ENCODE measurements around the gene TRPM7. TPM values are rescaled to one million over a fixed set of nuclear protein-coding genes. Genes with fewer than 3 reads are reported as not detected.
"Not testable (repeated sequence)": the region's sequence is repeated elsewhere in the genome, so short reads cannot be mapped to it uniquely, and the experiment has no call there.

TRPM7 gene
- polyA plus RNA-seq, 4 donors: 39.2 to 53.4 (median 45.7) TPM

- no peak for DNase-seq (ENCODE audit: low read depth in 4 of 4, low spot score in 3 of 4)
Measured at GRCh38 chr15:50576166-50576565, 110.4 kb downstream of the TRPM7 start.

- not testable (repeated sequence) for DNase-seq (ENCODE audit: low read depth in 4 of 4, low spot score in 3 of 4)
Measured at GRCh38 chr15:50573842-50574241, 112.8 kb downstream of the TRPM7 start.

GRCh38 chr15:50563756-50564155 is 122.8 kb downstream of the TRPM7 start:
- DNase-seq (ENCODE audit: low read depth in 4 of 4, low spot score in 3 of 4): no peak

DNA sequence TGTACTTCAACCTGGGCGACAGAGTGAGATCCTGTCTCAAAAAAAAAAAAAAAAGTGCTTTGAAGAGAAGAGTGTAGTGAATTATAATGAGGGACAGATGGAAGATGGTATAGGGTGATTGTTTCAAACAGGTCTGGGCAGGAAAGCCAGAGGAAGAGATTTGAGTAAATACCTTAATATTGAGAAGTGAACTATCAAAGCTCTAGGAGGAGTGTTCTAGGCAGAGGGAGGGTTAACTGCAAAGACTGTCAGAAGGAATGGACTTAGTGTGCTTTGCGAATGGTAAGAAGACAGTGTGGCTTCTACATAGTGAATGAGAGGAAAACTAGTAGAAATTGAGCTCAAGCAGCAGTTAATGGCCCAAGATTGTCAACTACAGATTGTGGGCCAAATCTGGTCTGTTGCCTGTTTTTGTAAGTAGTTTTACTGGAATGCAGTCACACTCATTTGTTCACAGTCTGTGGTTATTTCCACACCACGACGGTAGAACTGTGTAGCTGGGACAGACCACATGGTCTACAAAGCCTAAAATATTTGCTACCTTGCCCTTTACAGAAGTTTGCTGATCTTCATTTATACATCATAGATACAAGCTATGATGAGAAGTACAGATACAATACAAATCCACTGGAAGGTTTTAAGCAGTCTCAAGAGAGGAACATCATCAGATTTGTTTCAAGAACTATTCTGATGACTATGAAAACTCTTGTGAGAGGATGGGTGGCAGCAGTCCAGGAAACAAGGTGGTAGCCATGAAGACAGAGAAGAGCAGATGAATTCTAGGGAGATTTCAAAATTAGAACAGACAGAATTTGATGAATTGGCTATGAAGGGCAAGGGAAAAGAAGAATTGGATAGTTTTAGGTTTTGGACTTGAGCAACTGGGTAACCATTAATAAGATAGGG is 123.6 kb downstream of the TRPM7 start:
- DNase-seq (ENCODE audit: low read depth in 4 of 4, low spot score in 3 of 4): no peak

GRCh38 chr15:50558012-50558411 is 128.6 kb downstream of the TRPM7 start:
- DNase-seq (ENCODE audit: low read depth in 4 of 4, low spot score in 3 of 4): no peak

DNA sequence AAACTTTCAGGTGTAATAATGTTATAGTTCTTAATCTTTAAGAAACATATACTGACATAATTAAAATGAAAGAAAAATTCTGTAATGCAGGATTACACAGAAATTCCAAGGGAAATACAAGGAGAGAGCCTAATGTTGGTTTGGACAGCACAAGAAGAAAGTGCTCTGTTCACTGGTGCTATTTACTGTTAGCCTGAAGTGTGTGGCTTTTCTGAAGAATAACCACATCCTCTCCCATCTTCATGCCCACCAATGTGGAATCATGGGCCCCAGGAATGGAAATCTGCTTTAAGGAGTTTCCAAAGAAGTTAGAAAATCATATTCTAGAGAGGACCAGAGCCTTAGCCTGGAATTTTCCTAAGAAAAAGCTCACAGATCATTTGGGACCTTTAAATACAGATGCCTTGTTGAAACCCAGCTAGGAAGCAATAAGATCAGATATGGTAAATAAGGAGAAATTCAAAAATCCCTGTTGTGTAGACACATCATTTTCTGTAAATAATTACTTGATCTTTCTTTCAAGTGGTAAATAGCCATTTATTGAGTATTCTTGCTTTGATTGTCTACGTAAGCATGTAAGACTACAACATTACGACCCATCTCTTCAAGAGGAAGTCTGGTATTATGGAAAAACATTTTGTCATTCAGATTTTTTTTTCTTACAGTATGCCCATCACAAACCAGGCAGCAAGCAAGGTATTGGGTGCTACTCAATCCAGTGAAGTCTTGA is 129.8 kb downstream of the TRPM7 start:
- no peak for DNase-seq (ENCODE audit: low read depth in 4 of 4, low spot score in 3 of 4)

- DNase-seq (ENCODE audit: low read depth in 4 of 4, low spot score in 3 of 4): no peak
Measured at GRCh38 chr15:50552238-50552637, 134.4 kb downstream of the TRPM7 start.

DNA sequence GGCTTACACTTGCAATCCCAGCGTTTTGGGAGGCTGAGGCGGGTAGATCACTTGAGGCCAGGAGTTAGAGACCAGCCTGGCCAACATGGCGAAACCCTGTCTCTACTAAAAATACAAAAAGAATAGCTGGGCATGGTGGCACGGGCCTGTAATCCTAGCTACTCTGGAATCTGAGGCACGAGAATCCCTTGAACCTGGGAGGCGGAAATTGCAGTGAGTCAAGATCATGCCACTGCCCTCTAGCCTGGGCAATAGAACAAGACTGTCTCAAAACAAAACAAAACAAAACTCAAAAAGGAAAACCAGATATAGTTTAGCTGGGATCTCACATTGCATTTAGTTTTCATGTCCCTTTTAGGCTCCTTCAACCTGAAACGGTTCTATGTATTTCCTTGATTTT is 137.3 kb downstream of the TRPM7 start:
- DNase-seq (ENCODE audit: low read depth in 4 of 4, low spot score in 3 of 4): no peak

GRCh38 chr15:50546566-50546965 is 140.0 kb downstream of the TRPM7 start, which contains the start of gene USP50:
Gene USP50, minus strand, starts transcription at chr15:50546666. Its CDS starts 141 bp downstream, at chr15:50546525.
- DNase-seq (ENCODE audit: low read depth in 4 of 4, low spot score in 3 of 4): no peak

- no peak for DNase-seq (ENCODE audit: low read depth in 4 of 4, low spot score in 3 of 4)
Measured at GRCh38 chr15:50544368-50544767, 142.2 kb downstream of the TRPM7 start.

DNA sequence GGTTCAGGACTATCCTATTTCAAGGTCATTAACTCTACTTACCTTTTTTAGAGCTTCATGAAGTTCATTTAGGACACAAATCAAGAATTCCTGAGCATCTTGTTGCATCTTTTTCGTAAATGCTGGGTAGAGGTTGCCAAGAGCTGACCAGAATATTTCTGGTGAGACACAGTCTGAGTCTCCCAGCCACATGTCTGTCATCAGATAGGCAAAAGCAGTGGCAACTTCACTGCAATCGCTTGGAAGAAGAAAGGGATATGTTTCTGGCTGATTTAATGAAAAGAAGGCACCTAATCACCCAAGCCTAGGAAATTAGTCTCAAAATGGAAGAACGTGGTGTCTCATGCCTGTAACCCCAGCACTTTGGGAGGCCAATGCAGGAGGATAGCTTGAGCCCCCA is 143.0 kb downstream of the TRPM7 start:
- no peak for DNase-seq (ENCODE audit: low read depth in 4 of 4, low spot score in 3 of 4)

DNA sequence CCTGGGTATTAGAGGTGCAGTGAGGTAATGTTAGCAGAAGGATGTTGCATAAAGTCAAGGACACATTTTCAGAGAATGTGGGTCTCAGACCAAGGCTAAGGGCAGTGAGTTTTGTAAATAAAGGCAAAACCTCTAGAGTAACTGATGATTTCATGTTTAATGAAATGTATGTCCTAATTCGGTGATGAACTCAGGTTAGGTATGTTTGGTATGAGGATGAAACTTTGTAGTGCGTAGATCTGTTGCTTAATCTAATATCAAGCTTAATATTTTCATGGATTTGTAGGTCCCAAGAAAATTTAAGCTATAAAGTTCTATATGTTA is 143.7 kb downstream of the TRPM7 start:
- no peak for DNase-seq (ENCODE audit: low read depth in 4 of 4, low spot score in 3 of 4)

- no peak for DNase-seq (ENCODE audit: low read depth in 4 of 4, low spot score in 3 of 4)
Measured at GRCh38 chr15:50531766-50532165, 154.8 kb downstream of the TRPM7 start.

- no peak for DNase-seq (ENCODE audit: low read depth in 4 of 4, low spot score in 3 of 4)
Measured at GRCh38 chr15:50531163-50531562, 155.4 kb downstream of the TRPM7 start.

GRCh38 chr15:50523851-50524251 is 162.7 kb downstream of the TRPM7 start:
- DNase-seq (ENCODE audit: low read depth in 4 of 4, low spot score in 3 of 4): no peak

DNA sequence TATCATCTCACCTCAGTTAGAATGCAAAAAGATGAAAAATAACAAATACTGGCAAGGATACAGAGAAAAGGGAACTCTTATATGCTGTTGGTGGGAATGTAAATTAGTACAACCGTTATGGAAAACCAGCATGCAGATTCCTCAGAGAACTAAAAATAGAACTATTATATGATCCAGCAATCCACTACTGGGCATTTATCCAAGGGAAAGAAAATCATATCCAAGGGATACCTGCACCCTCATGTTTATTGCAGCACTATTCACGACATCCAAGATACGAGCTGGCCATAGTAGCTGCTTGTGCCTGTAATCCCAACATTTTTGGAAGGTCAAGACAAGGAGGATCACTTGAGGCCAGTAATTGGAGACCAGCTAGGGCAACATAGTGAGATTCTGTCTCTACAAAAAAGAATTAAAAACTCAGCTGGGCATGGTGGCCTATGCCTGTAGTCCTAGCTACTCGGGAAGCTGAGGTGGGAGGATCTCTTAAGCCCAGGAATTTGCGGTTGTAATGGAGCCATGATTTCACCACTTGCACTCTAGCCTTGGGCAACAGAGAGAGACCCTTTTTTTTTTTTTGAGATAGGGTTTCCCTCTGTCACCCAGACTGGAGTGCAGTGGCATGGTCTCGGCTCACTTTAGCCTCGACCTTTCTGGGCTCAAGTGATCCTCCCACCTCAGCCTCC is 166.7 kb downstream of the TRPM7 start:
- DNase-seq (ENCODE audit: low read depth in 4 of 4, low spot score in 3 of 4): no peak

DNA sequence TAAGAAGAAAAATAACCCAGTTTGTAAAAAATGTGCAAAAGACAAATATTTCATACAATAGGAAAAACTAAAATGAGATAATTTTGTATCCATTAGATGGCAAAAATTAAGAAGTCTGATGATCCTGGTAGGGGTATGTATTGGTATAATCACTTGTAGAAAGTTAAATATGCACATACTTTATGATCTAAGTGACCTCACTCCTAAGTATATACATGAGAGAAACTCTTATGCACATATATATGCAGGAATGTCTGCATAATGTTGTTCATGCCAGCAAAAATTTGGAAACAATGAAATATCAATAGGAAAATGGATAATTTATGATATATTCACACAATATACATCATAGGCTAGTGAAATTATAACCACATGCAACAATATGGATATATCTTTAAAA is 173.6 kb downstream of the TRPM7 start:
- DNase-seq (ENCODE audit: low read depth in 4 of 4, low spot score in 3 of 4): no peak

All from right renal pelvis (tissue), 4 donors.